HepG2 (cell line): ENCODE data around the gene GLB1L. TPM values are rescaled to one million over a fixed set of nuclear protein-coding genes. Genes with fewer than 3 reads are reported as not detected.

Experiments
- CBFB ChIP-seq: sonication (generic); formaldehyde crosslinking; IDR thresholded peaks from 2 replicates; pipeline ENCODE4 v1.4.0; 2020; ENCODE audit warnings: missing genetic modification reagents
- ETV5 ChIP-seq: IDR thresholded peaks from 2 replicates; pipeline ENCODE4 v1.6.1; 2018; ENCODE audit warnings: missing biosample characterization, missing genetic modification reagents, inconsistent platforms, borderline replicate concordance
- HNRNPL ChIP-seq: fragments of 200-400 bp; formaldehyde crosslinking; IDR thresholded peaks from 2 replicates; pipeline ENCODE4 v1.6.1; 2017; ENCODE audit warnings: mild to moderate bottlenecking, low read depth, low read length
- HNRNPUL1 ChIP-seq: fragments of 200-400 bp; formaldehyde crosslinking; IDR thresholded peaks from 2 replicates; pipeline ENCODE4 v1.6.1; 2017; ENCODE audit warnings: low read depth, mild to moderate bottlenecking, low read length, moderate library complexity
- KDM2A ChIP-seq: sonication (generic); formaldehyde crosslinking; IDR thresholded peaks from 2 replicates; pipeline ENCODE4 v1.4.0; 2020; ENCODE audit warnings: low read depth, missing genetic modification reagents, borderline replicate concordance
- KDM6A ChIP-seq: IDR thresholded peaks from 2 replicates; pipeline ENCODE4 v1.6.1; 2016; ENCODE audit warnings: low read depth
- MYC ChIP-seq: sonication (generic); formaldehyde crosslinking; IDR thresholded peaks from 2 replicates; pipeline ENCODE4 v1.9.0; 2021; ENCODE audit warnings: missing genetic modification reagents, borderline replicate concordance
- NKX3-1 ChIP-seq: sonication (generic); formaldehyde crosslinking; IDR thresholded peaks from 2 replicates; pipeline ENCODE4 v1.5.0; 2020; ENCODE audit warnings: missing genetic modification reagents
- NPAS2 ChIP-seq: sonication (generic); formaldehyde crosslinking; IDR thresholded peaks from 2 replicates; pipeline ENCODE4 v1.8.0; 2022; ENCODE audit warnings: mild to moderate bottlenecking, missing genetic modification reagents, borderline replicate concordance
- SIN3A ChIP-seq: IDR thresholded peaks from 2 replicates; pipeline ENCODE4 v1.6.1; 2011; ENCODE audit warnings: low read depth, mild to moderate bottlenecking, control low read depth, low read length, borderline replicate concordance
- SMAD1 ChIP-seq: sonication (generic); formaldehyde crosslinking; IDR thresholded peaks from 2 replicates; pipeline ENCODE4 v1.4.0; 2020; ENCODE audit warnings: missing genetic modification reagents, low read depth, mild to moderate bottlenecking, borderline replicate concordance
- SOX5 ChIP-seq: IDR thresholded peaks from 2 replicates; pipeline ENCODE4 v1.6.1; 2016; ENCODE audit warnings: borderline replicate concordance
- SOX6 ChIP-seq, 2 experiments: fragments of 450-650 bp in 1 of 2; sonication (generic) in 1 of 2; formaldehyde crosslinking in 1 of 2; IDR thresholded peaks; 2 replicates each; pipeline versions ENCODE4 v1.4.0 to v1.6.1; 2017 to 2020; ENCODE audit warnings: antibody characterized with exemption in 1 of 2, mild to moderate bottlenecking in 1 of 2, missing genetic modification reagents in 1 of 2
- XBP1 ChIP-seq: sonication (generic); formaldehyde crosslinking; IDR thresholded peaks from 2 replicates; pipeline ENCODE4 v1.5.0; 2020; ENCODE audit warnings: missing genetic modification reagents
- ZBTB3 ChIP-seq: sonication (generic); formaldehyde crosslinking; IDR thresholded peaks from 2 replicates; pipeline ENCODE4 v1.4.0; 2020; ENCODE audit warnings: low read depth, mild to moderate bottlenecking, moderate library complexity, missing genetic modification reagents, borderline replicate concordance
- ZNF556 ChIP-seq: sonication (generic); formaldehyde crosslinking; IDR thresholded peaks from 2 replicates; pipeline ENCODE4 v1.4.0; 2020; ENCODE audit warnings: mild to moderate bottlenecking, missing genetic modification reagents, borderline replicate concordance
- ZNF589 ChIP-seq: sonication (generic); formaldehyde crosslinking; conservative IDR thresholded peaks from 2 replicates; pipeline ENCODE4 v1.8.0; 2022; ENCODE audit warnings: mild to moderate bottlenecking, moderate library complexity, missing genetic modification reagents
- ZNF781 ChIP-seq: sonication (generic); formaldehyde crosslinking; IDR thresholded peaks from 2 replicates; pipeline ENCODE4 v1.5.1; 2020; ENCODE audit warnings: borderline replicate concordance, mild to moderate bottlenecking, missing genetic modification reagents; ENCODE audit errors: not compliant biosample characterization
- ZNF83 ChIP-seq: sonication (generic); formaldehyde crosslinking; IDR thresholded peaks from 2 replicates; pipeline ENCODE4 v1.4.0; 2020; ENCODE audit warnings: missing genetic modification reagents, mild to moderate bottlenecking, borderline replicate concordance
- polyA plus RNA-seq, 8 experiments: library from polyadenylated mRNA; depleted of rRNA in 3 of 8; stranded (reverse) in 7 of 8; unstranded in 1 of 8; fragments of >200 nt; fragmentation: Illumina TruSeq in 4 of 8; extraction: Trizol in 4 of 8; gene quantifications; 2 replicates each; pipeline versions ENCODE4 v1.2.1 to v1.2.3, GENCODE V29; 2011 to 2016; ENCODE audit warnings: low read depth in 4 of 8, missing spikeins in 1 of 8, mixed read lengths in 1 of 8; ENCODE audit not compliant: insufficient read depth in 1 of 8
- total RNA-seq, 5 experiments: library from RNA; depleted of rRNA; stranded (reverse); fragments of >200 nt; fragmentation: Illumina TruSeq; extraction: Trizol; gene quantifications; 2 replicates each; pipeline ENCODE4 v1.2.3, GENCODE V29; 2016; ENCODE audit warnings: low read depth in 1 of 5
- TF ChIP-seq, protein P1 (sequence below): sonication (generic); formaldehyde crosslinking; IDR thresholded peaks from 2 replicates; pipeline ENCODE4 v1.5.1; 2020; ENCODE audit warnings: mild to moderate bottlenecking, missing genetic modification reagents
- TF ChIP-seq, protein P2 (sequence below): sonication (generic); formaldehyde crosslinking; IDR thresholded peaks from 2 replicates; pipeline ENCODE4 v1.5.0; 2020; ENCODE audit warnings: missing genetic modification reagents
- TF ChIP-seq, protein P3 (sequence below): sonication (generic); formaldehyde crosslinking; conservative IDR thresholded peaks from 2 replicates; pipeline ENCODE4 v1.4.0; 2020; ENCODE audit warnings: missing genetic modification reagents

The GLB1L gene
- total and polyA plus RNA-seq, 2 of the 13 experiments (the other 11 are each of a cell fraction or from before 2014, with no cell fraction given) = 6.8 to 7.3 TPM

DNA sequence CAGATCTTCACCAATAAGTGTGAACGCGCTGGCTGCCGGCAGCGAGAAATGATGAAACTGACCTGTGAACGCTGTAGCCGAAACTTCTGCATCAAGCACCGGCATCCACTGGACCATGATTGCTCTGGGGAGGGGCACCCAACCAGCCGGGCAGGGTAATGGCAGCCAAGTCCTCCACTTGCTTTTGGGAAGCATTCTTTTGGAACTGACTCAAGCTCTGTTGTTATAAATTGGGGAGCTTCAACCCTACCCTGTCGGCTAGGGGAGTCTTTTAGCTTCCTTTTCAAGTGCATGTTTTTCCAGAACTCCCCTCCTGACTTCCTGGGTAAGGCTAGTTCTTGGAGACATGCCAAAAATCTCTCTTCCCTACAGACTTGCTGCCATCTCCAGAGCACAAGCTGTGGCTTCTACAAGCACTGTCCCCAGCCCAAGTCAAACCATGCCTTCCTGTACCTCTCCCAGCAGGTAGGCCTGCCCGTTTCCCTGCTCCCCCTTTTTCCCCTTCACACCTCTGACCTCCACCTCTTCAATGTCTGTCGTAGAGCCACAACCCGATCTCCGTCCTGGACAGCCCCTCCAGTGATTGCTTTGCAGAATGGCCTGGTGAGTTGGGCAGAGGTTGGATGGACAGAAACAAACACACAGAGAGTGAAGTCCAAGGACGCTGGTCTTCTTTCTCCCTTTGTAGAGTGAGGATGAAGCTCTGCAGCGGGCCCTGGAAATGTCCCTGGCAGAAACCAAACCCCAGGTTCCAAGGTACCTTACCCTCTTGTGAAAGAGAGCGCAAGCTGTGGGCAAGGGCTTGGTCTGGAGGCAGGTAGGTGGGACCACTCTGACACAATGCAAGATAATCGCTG is 37.1 kb downstream of the GLB1L start (continued):
- TF ChIP-seq XBP1 = no peak
- TF ChIP-seq SMAD1 = peak; percentile 87; the same call in 1 of the 2 replicates
- no peak for TF ChIP-seq HNRNPUL1
- no peak for TF ChIP-seq ZNF781 (CRISPR knock-in tag)
- no peak for TF ChIP-seq SOX6 (IDR thresholded peaks at IDR 0.05)
- TF ChIP-seq SOX6 (CRISPR knock-in tag; IDR thresholded peaks at IDR 0.05) = peak; percentile 87
- no peak for TF ChIP-seq NPAS2
- peak; percentile 86 for TF ChIP-seq ZNF556
- 0 out of 2 replicates have a peak, but pooled peaks have one; percentile 44 for TF ChIP-seq ZBTB3 (CRISPR knock-in tag)
- TF ChIP-seq KDM2A (CRISPR knock-in tag) = peak; percentile 60; the same call in 1 of the 2 replicates
- 0 out of 2 replicates have a peak, but pooled peaks have one; percentile 27 for TF ChIP-seq ZNF83 (CRISPR knock-in tag)
- peak; percentile 77; the same call in 1 of the 2 replicates for TF ChIP-seq SOX5 (CRISPR knock-in tag)
- TF ChIP-seq, protein P1, sequence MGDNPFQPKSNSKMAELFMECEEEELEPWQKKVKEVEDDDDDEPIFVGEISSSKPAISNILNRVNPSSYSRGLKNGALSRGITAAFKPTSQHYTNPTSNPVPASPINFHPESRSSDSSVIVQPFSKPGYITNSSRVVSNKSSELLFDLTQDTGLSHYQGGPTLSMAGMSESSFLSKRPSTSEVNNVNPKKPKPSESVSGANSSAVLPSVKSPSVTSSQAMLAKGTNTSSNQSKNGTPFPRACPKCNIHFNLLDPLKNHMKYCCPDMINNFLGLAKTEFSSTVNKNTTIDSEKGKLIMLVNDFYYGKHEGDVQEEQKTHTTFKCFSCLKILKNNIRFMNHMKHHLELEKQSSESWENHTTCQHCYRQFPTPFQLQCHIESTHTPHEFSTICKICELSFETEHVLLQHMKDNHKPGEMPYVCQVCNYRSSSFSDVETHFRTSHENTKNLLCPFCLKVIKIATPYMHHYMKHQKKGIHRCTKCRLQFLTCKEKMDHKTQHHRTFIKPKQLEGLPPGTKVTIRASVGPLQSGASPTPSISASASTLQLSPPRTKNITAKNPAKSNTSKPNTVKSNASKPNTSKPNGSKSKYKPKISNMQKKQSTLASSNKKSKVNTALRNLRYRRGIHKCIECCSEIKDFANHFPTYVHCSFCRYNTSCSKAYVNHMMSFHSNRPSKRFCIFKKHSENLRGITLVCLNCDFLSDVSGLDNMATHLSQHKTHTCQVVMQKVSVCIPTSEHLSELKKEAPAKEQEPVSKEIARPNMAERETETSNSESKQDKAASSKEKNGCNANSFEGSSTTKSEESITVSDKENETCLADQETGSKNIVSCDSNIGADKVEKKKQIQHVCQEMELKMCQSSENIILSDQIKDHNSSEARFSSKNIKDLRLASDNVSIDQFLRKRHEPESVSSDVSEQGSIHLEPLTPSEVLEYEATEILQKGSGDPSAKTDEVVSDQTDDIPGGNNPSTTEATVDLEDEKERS (CRISPR knock-in tag) = 0 out of 2 replicates have a peak, but pooled peaks have one; percentile 19
- 0 out of 2 replicates have a peak, but pooled peaks have one; percentile 54 for TF ChIP-seq MYC
- peak; percentile 92 for TF ChIP-seq KDM6A (CRISPR knock-in tag)
- TF ChIP-seq, protein P2, sequence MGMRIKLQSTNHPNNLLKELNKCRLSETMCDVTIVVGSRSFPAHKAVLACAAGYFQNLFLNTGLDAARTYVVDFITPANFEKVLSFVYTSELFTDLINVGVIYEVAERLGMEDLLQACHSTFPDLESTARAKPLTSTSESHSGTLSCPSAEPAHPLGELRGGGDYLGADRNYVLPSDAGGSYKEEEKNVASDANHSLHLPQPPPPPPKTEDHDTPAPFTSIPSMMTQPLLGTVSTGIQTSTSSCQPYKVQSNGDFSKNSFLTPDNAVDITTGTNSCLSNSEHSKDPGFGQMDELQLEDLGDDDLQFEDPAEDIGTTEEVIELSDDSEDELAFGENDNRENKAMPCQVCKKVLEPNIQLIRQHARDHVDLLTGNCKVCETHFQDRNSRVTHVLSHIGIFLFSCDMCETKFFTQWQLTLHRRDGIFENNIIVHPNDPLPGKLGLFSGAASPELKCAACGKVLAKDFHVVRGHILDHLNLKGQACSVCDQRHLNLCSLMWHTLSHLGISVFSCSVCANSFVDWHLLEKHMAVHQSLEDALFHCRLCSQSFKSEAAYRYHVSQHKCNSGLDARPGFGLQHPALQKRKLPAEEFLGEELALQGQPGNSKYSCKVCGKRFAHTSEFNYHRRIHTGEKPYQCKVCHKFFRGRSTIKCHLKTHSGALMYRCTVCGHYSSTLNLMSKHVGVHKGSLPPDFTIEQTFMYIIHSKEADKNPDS (CRISPR knock-in tag) = peak; percentile 46; the same call in 1 of the 2 replicates
- TF ChIP-seq NKX3-1 (CRISPR knock-in tag) = no peak
- no peak for TF ChIP-seq ZNF589 (CRISPR knock-in tag)
- TF ChIP-seq ETV5 = peak; percentile 18; the same call in 1 of the 2 replicates
- TF ChIP-seq CBFB (CRISPR knock-in tag) = peak; percentile 30; the same call in 1 of the 2 replicates
- TF ChIP-seq, protein P3, sequence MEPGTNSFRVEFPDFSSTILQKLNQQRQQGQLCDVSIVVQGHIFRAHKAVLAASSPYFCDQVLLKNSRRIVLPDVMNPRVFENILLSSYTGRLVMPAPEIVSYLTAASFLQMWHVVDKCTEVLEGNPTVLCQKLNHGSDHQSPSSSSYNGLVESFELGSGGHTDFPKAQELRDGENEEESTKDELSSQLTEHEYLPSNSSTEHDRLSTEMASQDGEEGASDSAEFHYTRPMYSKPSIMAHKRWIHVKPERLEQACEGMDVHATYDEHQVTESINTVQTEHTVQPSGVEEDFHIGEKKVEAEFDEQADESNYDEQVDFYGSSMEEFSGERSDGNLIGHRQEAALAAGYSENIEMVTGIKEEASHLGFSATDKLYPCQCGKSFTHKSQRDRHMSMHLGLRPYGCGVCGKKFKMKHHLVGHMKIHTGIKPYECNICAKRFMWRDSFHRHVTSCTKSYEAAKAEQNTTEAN (CRISPR knock-in tag) = no peak
- TF ChIP-seq SIN3A = peak; percentile 44; the same call in 1 of the 2 replicates
- TF ChIP-seq HNRNPL = peak; percentile 76; the same call in 1 of the 2 replicates
